K562 (cell line): Measurements from ENCODE around the gene SERPINA3.

ENCODE experiments used
- BHLHE40 ChIP-seq: IDR thresholded peaks from 2 replicates; pipeline ENCODE4 v1.6.1; 2011; ENCODE audit warnings: low read length, improper control_type of control experiment
- CHD4 ChIP-seq: fragments of 200-600 bp; sonication (generic); IDR thresholded peaks from 3 replicates; pipeline ENCODE4 v1.6.1; 2012; ENCODE audit warnings: low read depth, mild to moderate bottlenecking, mixed read lengths, low read length, inconsistent platforms; ENCODE audit not compliant: insufficient read depth, insufficient replicate concordance, poor library complexity, severe bottlenecking
- CREB1 ChIP-seq, 2 experiments: sonication (generic) in 1 of 2; formaldehyde crosslinking in 1 of 2; IDR thresholded peaks; 2 replicates each; pipeline versions ENCODE4 v1.6.1 to v1.8.0; 2012 to 2022; ENCODE audit warnings: inconsistent platforms in 1 of 2, mild to moderate bottlenecking in 1 of 2, missing genetic modification reagents in 1 of 2, moderate library complexity in 1 of 2
- CTCF ChIP-seq, 3 experiments: IDR thresholded peaks in 2 of 3; conservative IDR thresholded peaks in 1 of 3; 2 replicates each; pipeline ENCODE4 v1.5.1; 2011 to 2012; ENCODE audit warnings: low read length in 3 of 3, mild to moderate bottlenecking in 3 of 3, control low read depth in 2 of 3, improper control_type of control experiment in 1 of 3, inconsistent platforms in 1 of 3, low read depth in 1 of 3, mixed read lengths in 1 of 3, moderate library complexity in 1 of 3; ENCODE audit not compliant: insufficient read depth in 2 of 3
- HMGXB4 ChIP-seq: sonication (generic); formaldehyde crosslinking; IDR thresholded peaks from 2 replicates; pipeline ENCODE4 v1.8.1; 2023; ENCODE audit warnings: mild to moderate bottlenecking, missing genetic modification reagents
- MXI1 ChIP-seq: IDR thresholded peaks from 2 replicates; pipeline ENCODE4 v1.6.1; 2011; ENCODE audit warnings: low read depth, mild to moderate bottlenecking, improper control_type of control experiment, low read length
- MYC ChIP-seq, 2 experiments: fragments of 250-450 bp in 1 of 2; sonication (Bioruptor Pico) in 1 of 2; IDR thresholded peaks; 2 replicates each; pipeline versions ENCODE4 v1.5.1 to v1.6.1; 2012 to 2021; ENCODE audit warnings: low read depth in 2 of 2, borderline replicate concordance in 1 of 2, improper control_type of control experiment in 1 of 2, low read length in 1 of 2, mild to moderate bottlenecking in 1 of 2, moderate library complexity in 1 of 2
- TAF7 ChIP-seq: fragments of 450-650 bp; IDR thresholded peaks from 2 replicates; pipeline ENCODE4 v1.6.1; 2016; ENCODE audit warnings: missing genetic modification characterization, missing compliant biosample characterization
- TCF7 ChIP-seq: sonication (generic); IDR thresholded peaks from 2 replicates; pipeline ENCODE4 v1.6.1; 2016; ENCODE audit warnings: antibody characterized with exemption, borderline replicate concordance
- ZFP91 ChIP-seq: sonication (generic); formaldehyde crosslinking; IDR thresholded peaks from 2 replicates; pipeline ENCODE4 v1.8.0; 2022; ENCODE audit warnings: mild to moderate bottlenecking, missing genetic modification reagents
- ZHX1 ChIP-seq: fragments of 150-350 bp; conservative IDR thresholded peaks from 2 replicates; pipeline ENCODE4 v1.6.1; 2014; ENCODE audit warnings: low read length
- ZNF124 ChIP-seq: sonication (generic); formaldehyde crosslinking; IDR thresholded peaks from 2 replicates; pipeline ENCODE4 v1.8.1; 2022; ENCODE audit warnings: missing genetic modification reagents
- ZNF609 ChIP-seq: sonication (generic); formaldehyde crosslinking; IDR thresholded peaks from 2 replicates; pipeline ENCODE4 v1.8.1; 2023; ENCODE audit warnings: missing genetic modification reagents, mild to moderate bottlenecking, borderline replicate concordance

- TF ChIP-seq MYC (IDR thresholded peaks at IDR 0.05; ENCODE audit: low read depth, low read length): no peak
- TF ChIP-seq MYC (CRISPR knock-in tag; IDR thresholded peaks at IDR 0.05; ENCODE audit: borderline replicate concordance, low read depth): no peak
- no peak for TF ChIP-seq HMGXB4 (CRISPR knock-in tag)
- TF ChIP-seq CHD4: no peak
- TF ChIP-seq CTCF (IDR thresholded peaks at IDR 0.05 in 2 of 3, conservative IDR thresholded peaks at IDR 0.05 in 1 of 3; ENCODE audit: insufficient read depth in 2 of 3, low read depth in 1 of 3, low read length in 3 of 3): no peak
- TF ChIP-seq TAF7: no peak
- TF ChIP-seq ZFP91: no peak
- no peak for TF ChIP-seq MXI1
- no peak for TF ChIP-seq ZNF609 (CRISPR knock-in tag)
- TF ChIP-seq BHLHE40: no peak
- TF ChIP-seq CREB1 (IDR thresholded peaks at IDR 0.05): no peak
- no peak for TF ChIP-seq CREB1 (CRISPR knock-in tag; IDR thresholded peaks at IDR 0.05)
- TF ChIP-seq ZNF124 (CRISPR knock-in tag): no peak
- TF ChIP-seq ZHX1: no peak
- TF ChIP-seq TCF7: no peak
These were observed 51.3 kb downstream of the SERPINA3 start for GRCh38 chr14:94663538-94663937.
